GM21737 (cell line): Measurements from ENCODE around the gene TBL1X.
A peak's percentile ranks its signal among the peaks of the same experiment; 100 is the strongest.

Experiments used
- ATAC-seq: cut with Tn5 transposase; IDR thresholded peaks from one replicate; pipeline ENCODE4 v1.9.1; 2021; ENCODE audit warnings: mild to moderate bottlenecking, moderate library complexity; ENCODE audit not compliant: unreplicated experiment

The TBL1X gene

DNA sequence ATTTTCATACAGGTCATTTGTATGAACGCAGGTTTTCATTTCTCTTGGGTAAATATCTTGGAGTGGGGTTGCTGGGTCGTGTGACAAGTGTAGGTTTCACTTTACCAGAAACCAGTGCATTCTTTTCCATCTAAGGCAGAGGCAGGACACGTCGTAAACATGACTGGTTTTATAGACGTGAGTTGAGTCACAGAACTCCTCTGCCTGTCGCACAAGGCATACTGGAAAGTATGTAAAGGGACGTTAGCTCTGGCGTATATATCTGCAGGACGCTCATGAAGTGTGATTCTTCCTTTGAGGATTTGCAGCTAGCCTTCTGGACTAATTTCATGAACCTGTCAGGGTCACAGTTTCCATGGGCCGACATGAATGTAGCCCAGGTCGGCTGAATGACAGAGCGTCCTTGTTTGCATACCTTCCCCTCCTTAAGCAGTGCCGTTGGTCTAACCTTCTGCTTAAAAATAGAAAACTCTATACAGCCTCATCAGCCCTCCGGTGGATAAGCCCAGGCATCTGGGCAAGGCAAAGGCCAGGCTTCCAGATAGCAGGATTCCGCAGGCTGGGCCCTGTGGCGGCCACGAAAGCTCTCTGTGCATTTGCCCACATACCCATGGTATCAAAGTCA, 194.8 kb downstream of the TBL1X start:
- no peak for ATAC-seq

- ATAC-seq: no peak
These were observed 197.3 kb downstream of the TBL1X start for GRCh38 chrX:9662148-9662547.

DNA sequence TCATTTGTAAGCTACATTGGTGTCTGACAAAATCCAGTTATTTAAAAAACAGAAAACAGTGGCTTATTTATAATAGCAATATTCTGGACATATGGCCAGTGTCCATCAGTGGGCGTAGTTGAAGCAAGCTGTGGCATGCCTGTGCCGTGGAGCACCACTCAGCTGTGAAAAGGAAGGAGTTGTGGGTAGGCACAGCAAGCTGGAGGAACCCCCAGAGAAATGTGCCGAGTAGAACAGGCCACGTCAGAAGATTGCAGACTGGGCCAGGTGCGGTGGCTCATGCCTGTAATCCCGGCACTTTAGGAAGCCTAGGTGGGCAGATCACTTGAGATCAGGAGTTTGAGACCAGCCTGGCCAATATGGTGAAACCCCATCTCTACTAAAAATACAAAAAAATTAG, 198.4 kb downstream of the TBL1X start:
- no peak for ATAC-seq

DNA sequence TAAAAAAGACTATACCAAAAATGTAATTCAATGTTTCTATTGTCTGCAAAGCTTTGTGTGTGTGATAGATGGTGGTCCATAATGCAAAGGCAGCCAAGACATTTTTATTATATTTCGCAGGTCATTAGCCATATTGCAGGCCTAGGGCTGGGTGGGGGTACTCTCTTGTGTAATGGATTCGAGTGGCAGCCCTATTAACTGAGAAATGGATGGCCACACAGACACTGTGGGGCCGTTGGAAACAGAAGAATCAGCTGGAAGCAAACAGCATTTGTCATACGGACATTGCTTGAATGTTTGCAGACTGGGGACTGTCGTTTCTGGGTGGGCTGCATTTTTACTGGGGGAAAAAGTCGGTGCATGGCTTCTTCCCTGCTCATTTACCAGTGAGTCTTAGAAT, 199.4 kb downstream of the TBL1X start:
- no peak for ATAC-seq

GRCh38 chrX:9665113-9665512, 200.3 kb downstream of the TBL1X start:
- no peak for ATAC-seq

DNA sequence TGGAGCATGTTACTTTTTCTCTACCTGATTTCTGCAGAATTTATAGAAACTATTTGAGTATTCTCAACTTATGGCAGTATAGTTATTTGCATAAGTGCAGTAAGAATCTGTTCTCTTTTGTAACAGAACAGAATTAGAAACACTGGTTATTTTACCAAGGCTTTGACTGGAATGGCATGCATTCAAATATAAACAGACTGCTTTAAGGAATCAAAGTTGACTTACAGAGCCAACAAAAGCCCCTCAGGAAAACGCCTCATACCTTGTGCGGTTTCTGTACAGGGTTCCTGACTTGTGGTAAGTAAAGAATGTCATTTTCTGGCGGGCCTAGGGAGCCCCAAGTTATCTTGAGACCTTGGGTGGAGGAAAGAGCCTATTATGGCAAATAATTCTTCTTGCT, 203.7 kb downstream of the TBL1X start:
- no peak for ATAC-seq

- no peak for ATAC-seq
These were observed 205.4 kb downstream of the TBL1X start for GRCh38 chrX:9670136-9670814.

- no peak for ATAC-seq
These were observed 207.1 kb downstream of the TBL1X start for GRCh38 chrX:9671998-9672397.

- ATAC-seq: no peak
These were observed 211.4 kb downstream of the TBL1X start for GRCh38 chrX:9676306-9676705.

GRCh38 chrX:9676738-9677097, 211.9 kb downstream of the TBL1X start:
- no peak for ATAC-seq

DNA sequence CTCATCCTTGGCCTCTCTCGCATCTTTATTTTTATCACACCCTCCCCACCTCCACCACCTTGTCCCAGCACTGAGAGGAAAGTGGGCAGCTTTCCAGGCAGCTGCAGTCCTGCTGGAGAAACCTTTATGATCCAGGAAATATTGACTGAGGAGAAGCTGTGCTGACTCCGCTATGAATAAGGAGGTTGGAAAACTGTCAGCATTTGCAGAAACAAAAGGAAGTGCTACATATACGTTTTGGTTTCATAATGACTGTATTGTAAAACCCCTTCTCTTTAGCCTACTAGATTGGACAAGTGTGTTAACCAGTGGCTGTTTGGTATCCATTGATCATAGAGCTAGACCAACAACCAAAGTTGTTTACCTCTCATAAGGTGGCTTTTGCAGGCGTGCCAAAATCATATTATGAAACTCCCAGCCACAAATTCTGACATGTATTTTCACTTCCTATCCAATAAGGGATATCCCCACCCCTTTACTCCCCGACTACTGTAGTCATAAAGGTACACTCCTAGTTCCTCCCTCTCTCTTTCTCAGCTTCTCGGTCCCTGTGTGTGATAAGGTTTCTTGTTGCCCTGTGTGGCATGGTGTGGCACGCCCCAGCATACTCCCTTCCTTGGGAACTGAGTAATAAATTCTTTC, 212.4 kb downstream of the TBL1X start:
- peak; percentile 96 for ATAC-seq

DNA sequence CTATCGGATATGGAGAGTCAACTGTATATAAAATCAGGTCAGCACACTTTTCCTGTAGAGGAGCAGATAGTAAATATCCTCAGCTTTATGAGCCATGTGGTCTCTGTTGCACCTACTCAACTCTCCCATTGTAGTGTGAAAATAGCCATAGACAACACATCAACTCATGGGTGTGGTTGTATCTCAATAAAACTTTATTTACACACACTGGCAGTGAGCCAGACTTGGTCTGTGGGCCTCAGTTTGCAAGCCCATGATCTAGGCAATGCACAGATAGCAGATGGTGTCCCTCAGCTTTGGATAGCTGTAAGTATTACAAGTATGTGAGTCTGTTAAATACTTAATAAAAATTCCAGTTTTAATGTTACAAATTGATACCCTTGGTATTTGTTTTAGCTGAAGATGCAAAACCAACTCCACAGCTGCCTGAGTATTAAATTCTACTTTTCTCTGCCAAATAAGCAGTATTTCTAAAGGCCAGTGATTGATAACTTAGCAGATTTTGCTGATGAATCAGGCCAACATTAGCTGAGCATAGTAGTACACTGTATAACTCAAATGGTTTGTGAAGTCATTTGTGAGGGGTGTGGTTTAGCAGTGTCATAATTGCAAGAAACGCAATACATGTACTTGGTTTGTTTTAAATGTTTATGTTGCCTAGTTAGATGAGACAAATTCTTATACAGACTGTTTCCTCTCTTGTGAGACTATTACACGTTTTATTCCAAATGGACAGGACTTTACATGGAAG, 213.5 kb downstream of the TBL1X start:
- ATAC-seq: no peak

DNA sequence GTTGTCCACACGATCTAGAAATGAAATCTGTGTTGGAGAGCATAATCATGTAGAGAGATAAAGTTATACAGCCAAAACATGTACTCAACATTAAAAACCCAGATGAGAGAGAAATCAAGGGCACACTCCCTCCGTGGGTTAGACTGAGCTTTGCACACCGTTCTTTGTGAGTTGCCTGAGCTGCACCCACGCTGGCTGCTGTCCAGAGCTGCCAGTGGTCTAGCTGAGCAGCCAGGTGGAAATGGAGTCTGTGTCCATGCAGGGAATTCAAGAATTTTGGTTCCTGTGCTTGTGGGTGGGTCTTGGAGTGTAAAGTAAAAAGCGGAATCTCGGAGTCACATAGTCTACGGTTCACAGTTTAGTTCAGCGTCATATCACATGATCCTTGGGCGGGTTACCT, 216.2 kb downstream of the TBL1X start:
- ATAC-seq: no peak

- no peak for ATAC-seq
These were observed 216.6 kb downstream of the TBL1X start for GRCh38 chrX:9681422-9681821.

DNA sequence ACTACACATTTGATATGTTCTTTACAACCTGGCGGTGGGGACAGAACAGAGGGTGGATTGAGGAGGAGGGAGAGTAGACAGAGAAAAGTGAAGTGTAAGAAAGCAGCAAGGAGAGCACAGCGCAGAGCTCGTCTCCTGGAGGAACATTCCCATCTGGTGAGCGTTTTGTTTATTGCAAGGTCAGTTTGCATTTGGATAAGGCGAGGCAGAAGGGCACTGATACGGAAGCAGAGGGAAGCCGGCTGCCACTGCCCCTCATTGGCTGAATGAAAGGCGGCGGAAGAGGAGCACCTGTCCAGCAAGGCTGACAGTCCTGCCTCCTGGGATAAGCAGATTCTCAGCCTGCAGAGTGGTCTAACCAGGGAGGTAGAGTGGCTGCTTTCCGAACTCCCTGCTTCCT, 217.6 kb downstream of the TBL1X start:
- no peak for ATAC-seq

DNA sequence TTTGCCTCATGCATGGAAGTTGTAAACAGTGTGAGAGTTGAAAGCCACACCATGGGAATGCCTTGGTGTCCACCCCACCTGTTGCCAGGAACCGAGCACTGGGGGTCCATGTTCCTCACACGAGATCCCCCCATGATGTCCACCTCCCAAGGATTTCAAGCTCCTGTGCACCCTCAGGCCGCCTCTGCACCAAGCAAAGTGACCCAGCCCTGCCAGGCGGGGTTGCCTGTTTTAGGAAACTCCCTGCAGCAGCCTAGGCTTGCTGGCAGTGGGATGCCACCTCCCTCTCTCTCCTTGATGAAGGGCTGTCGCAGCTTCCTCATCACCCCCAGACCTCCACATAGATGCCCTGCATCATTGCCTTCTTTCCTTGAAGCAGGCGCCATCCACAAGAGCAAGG, 218.0 kb downstream of the TBL1X start:
- ATAC-seq: no peak

GRCh38 chrX:9683350-9683749, 218.5 kb downstream of the TBL1X start:
- ATAC-seq: no peak

GRCh38 chrX:9687899-9688298, 223.0 kb downstream of the TBL1X start:
- no peak for ATAC-seq

DNA sequence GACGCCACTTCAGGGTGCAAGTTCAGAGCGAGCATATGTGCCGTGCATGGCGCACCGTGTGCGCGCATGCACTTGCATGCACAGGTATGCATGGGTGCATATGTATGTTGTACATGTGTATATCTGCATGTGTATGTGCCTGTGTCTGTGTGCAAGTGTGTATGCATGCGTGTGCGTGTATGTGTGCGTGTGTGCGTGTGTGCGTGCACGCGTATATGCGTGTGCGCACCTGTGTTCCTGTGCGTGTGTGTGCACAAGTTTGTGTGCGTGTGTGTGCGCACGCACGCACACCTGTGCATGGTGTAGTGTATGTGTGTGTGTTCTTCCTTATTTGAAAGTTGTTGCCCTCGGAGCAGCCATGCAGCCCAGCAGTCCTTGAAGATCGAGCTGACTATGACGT, 224.0 kb downstream of the TBL1X start:
- no peak for ATAC-seq

GRCh38 chrX:9690046-9690445, 225.2 kb downstream of the TBL1X start:
- no peak for ATAC-seq

GRCh38 chrX:9693307-9694001, 228.6 kb downstream of the TBL1X start:
- no peak for ATAC-seq
